DMS 273 (cell line): ENCODE data around the gene SMOC2.
"Not testable (repeated sequence)": the region's sequence is repeated elsewhere in the genome, so short reads cannot be mapped to it uniquely, and the experiment has no call there.

ENCODE experiments used
- DNase-seq: peaks from one replicate; lab custom pipeline; 2025; ENCODE audit not compliant: unreplicated experiment; lab: John Stamatoyannopoulos, UW

Gene SMOC2

DNA sequence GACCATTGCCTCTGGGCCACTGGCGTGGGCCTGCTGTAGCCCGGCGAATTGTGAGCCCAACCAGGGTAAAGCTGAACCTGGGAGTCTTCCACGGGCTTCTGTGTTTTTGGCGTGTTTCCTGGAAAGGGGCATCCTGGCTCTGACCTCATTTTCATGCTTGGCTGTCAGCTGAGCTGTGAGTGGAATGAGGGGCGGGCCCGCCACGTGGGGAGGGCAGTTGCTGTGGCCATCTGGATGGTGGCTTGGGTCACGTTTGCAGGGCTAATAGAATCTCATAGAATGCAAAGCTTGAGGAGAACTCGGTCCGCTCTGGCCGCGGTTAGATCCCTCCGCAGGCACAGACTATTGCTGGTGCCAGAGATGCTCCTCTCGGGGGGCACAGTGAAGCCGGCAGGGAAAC, 263.0 kb downstream of the SMOC2 start:
- no peak for DNase-seq

DNA sequence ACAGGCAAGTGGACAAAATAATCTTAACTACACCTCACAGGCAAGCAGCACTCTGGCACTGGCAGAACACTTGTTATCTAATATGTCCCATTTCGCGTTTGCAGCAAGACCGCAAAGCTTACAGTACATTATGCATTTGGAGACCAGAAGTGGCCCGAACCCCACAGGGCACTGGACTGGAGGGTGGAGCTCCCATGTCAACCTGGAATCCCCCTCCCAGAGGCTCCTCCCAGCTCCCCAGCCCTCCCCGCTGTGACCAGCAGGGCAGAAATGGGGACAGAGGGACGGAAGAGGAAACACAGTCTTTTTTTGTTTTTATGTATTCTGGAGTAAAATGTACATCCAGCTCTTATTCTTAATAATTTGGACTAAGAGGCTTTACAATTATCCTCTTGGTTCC, 263.7 kb downstream of the SMOC2 start:
- no peak for DNase-seq

DNA sequence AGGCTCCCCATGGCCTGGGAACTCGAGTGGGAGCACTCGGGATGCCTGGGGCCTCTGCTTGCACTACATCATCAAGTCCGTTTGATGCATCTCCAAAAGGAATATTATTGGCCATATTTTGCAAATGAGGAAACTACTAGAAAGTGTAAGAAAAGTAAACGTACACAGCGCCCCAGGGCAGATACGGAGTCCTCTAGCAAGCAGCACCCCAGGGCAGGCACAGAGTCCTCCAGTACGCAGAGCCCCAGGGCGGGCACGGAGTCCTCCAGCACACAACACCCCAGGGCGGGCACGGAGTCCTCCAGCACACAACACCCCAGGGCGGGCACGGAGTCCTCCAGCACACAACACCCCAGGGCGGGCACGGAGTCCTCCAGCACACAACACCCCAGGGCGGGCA, 264.3 kb downstream of the SMOC2 start:
- DNase-seq, result not testable (repeated sequence)

DNA sequence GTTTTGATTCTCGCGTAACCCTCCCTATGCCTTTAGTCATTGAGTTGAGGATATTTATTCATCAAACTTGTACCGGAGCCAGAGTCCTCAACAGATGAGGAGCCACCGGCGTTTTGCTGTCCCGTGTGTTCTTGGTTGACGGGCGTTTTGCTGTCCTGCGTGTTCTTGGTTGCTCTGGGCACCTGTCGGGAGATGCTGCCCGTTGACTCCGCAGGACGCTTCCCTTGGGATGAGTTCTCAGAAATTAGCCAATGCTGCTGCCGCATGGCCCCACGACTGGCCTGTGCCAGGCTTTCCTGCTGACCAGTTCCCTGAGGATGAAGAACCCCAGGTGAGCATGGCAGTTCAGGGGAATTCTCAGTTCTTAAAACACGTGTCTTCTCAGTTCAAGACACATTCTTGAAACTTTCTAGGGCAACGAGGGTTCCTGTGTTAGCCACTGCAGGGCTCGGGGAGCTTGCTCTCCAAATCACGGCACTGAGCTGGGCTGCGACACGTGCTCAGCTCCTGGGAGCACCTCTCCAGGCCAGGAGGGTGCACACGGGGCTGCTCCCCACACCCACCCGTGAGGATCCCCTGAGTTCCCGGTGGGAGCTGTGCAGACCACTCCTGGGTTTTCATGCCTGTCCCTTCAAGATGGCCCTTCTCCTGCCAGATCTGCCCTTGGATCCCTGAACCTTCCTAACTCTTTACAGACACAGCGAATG, 265.6 kb downstream of the SMOC2 start:
- no peak for DNase-seq

DNA sequence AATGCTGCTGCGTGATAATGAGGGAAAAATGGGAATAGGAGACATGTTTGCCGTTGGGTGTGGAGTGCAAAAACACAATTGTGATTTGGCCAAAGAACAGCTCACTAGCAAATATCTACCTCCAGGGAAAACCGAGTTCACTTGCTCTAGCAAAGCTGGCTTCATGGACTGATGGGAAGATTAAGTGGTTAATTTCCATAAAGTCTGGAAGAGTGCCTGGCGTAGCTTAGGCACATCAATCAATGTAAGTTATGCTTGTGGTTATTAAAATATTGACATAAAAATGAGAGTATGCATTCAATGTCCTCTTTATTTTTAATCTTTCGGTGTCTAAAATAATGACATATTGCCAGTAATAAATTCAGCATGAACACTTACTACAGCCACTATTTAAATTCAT, 267.5 kb downstream of the SMOC2 start:
- DNase-seq, result peak; percentile 3

DNA sequence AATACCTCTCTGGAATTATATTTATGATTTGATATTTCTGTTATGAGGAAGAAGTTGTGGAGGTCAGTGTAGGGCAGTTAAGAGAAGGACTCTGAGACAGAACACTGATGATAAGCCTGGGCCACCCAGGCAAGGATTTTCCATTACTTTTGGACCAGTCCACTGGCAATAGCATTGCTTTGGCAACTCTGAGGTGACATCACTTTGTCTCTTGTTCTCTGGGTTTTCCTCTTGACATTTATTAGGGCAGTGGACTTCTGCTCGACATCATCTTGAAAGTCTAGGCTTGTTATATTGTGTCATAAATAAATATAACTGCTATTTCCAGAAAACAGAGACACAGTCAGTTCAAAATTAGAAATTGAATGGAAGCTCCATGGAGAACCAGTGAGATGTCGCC, 268.0 kb downstream of the SMOC2 start:
- no peak for DNase-seq

DNA sequence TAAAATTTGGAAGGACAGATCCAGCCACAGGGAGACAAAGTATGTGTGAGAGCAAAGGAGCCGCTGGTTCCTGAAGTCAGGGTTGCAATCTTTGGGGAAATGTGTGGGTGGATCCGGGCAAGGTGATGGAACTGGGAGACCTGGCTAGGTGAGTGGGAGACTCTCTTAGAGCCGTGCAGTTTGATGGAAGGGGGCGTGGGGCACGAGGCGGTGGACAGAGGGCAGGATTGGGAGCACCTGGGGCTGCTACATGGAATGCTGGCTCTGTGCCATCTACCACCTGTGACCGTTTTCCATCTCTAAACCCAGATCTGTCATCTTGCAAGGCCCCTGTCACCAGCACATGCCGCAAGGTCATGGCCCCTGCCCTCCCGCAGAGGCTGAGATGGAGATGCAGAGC, 268.4 kb downstream of the SMOC2 start:
- no peak for DNase-seq

DNA sequence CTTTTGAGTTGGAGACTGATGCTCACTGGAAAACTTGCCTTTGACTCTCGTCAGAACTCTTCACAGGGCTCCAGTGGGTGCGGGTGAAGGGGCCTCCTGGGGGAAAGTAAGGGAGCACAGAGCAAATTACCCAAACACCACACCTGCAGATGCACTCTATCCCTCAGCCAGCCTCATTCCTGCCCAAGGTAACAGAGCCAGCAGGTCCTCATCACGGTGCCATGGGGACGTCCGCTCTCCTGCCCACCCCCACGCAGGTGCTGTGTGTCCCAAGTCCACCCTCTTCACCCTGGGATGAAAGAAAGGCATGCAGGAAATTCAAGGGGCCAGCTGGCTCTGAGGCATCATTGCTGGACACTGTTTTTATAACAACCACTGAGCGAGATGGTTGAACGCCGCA, 269.0 kb downstream of the SMOC2 start:
- DNase-seq, result no peak

DNA sequence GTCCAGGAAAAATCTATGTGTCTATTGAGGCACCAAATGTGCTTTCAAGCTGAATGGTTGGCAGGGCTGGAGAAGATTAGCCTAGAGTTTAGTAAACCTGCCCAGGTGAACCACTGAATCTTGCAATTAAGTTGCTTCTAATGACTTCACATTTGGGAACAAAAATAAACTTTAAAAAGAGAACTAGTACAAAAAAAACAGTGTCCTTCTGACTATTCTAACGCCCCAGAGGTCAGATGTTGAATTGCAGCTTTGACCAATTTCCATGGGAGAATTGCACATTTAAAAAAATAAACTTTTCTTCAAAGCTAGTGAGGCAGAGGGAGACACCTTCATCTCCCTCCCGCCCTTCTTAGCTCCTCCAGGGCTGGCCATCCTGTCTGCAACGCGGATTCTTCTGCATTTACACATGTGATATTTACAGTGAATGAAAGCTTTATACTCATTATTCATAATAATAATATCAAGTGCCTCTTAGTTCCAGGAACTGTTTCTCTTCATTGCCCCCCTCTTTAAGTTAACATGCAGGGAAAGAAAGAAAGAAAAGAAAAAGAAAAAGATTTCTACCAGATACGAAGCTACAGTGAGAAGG, 270.2 kb downstream of the SMOC2 start:
- DNase-seq, result peak; percentile 31

DNA sequence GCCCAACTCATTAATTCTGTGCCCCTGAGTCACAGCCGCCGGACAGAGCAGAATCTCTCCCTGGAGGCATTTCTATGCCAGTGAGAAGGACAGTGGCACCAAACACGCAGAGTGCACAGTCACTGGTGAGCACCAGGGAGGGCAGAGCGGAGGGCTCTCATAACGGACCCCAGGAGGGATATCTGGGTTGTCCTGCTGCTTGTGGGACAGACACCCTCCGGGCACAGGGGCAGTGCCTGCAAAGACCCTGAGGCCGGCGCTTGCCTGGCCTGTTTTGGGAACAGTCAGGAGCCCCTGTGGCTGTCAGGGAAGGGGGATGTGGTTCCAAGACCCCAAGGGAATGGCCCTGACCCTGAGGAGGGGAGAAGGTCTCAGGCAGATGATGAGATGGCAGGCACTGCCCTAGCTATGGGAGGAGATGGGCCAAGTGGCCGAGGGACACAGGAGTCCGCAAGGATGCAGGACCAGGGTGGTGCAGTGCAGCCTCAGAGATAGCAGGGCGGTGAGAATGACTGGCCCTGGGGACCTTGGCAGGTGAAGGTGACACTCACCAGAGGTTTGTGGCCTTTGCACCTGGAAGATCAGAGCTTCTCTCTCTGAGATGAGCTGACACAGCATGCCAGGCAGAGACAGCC, 270.8 kb downstream of the SMOC2 start:
- DNase-seq, result no peak

DNA sequence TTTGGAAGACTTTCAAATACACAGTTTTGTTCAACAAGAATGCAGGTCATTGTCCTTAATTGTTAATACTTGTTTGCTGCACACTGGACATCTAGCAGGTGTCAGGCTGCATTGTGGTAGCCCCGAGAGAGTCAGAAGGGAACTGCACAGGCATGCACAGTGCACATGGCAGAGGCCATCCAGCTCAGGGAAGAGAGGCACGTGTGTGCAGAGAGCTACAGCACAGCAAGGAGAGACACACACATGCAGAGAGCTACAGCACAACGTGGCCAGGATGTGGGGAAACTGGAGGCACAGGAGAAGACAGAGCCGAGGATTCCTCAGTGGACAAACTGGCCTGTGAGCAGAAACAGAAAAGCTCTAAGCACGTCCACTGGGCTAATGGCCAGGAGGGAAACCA, 272.0 kb downstream of the SMOC2 start:
- no peak for DNase-seq

DNA sequence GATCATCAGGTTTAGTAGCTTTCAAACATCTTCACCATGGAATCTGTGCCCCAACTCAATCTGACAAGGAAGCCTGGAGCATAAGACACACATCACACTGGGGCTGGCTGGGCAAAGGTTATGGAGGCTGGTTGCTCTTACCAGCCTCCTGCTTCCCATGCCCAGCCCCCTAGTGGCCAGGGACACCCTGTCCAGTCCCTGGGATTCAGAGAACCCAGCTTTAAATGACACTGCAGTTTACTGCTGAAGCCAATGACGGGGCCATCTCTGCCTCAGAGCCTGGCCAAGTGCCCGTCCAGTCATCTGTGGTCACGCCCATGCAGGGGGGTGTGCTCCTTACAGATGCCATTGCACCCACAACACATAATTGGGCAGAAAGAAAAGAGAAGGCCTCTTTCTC, 272.9 kb downstream of the SMOC2 start:
- DNase-seq, result peak; percentile 18

DNA sequence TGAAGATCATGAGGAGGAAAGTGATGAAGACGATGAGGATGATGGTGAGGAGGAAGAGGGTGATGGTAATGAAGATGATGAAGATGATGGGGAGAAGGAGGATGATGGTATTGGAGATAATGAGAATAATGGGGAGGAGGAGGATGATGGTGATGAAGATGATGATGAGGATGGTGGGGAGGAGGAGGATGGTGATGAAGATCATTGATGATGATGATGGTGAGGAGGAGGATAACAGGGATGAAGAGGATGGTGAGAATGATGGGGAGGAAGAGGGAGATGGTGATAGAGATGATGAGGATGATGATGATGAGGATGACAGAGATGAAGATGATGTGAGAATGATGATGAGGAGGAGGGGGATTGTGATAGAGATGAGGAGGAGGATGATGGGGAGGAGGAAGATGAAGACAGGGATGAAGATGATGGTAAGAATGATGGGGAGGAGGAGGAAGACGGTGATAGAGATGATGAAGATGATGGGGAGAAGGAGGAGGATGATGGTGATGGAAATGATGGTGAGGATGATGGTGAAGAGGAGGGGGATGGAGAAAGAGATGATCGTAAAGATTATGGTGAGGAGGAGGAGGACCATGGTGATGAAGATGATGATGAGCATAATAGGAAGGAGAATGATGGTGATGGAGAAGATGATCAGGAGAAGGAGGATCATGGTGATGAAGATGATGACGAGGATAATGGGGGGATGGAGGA, 273.7 kb downstream of the SMOC2 start:
- no peak for DNase-seq

DNA sequence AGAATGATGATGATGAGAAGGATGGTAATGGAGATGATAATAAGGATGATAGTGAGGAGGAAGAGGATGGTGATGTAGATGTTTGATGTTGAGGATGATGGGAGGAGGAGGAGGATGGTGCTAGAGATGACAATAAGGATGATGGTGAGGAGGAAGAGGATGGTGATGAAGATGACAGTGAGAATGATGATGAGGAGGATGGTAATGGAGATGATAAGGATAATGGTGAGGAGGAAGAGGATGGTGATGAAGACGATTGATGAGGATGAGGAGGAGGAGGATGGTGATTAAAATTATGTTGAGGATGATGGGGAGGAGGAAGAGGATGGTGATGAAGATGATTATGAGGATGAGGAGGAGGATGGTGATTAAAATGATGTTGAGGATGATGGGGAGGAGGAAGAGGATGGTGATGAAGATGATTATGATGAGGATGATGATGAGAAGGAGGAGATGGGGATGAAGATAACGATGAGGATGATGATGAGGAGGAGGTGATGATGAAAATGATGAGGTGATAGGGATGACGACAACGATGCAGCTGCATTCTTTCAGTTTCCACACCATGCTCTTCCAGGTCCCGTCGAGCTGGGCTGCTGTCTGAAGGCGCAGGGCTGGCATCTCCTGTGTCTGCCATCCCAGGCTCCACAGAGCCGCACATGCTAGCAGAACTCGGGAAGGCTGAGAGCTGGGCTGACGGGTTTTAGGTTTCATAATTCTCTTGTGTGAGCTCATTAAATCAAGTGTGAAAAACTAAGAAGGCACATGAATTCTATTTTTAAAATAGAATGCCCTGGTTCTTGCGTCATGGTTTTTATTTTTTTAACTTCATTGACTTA, 274.9 kb downstream of the SMOC2 start:
- no peak for DNase-seq

DNA sequence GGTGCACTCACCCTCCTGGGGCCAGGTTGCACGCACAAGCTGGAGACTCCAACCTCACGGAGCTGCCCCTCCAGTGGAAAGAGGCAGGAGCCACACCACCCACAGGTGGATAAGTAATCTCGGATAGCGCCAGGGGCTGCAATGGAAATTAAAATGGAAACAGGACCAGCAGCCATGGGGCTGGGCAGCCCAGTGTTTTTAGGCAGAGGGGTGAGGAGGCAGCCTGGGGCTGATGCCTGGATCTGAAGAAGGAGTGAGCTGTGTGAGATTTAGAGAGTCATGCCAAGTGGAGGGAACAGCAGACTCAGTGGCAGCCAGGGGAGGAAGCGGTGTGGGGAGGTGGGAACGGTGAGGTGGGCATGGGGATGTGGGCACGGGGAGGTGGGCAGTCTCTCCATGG, 275.6 kb downstream of the SMOC2 start:
- no peak for DNase-seq

DNA sequence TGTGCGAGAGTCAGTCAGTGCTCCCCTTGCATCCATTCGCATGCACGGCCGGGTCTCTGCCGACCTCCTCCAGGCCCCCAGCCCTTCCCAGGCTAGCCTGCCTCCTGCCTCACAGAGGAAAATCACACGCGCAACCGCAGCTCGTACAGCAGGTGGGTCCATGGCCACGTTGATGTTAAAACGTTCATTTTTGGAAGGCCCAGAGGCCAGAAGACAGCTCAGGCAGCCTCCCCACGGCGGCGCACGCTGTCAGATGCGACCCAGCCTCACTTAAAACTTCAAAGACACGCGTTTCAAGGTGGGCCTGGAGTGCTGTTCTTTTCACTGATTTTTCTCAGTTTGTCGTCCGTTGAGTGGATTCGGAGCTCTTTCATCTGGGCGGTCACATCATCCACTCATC, 276.5 kb downstream of the SMOC2 start:
- no peak for DNase-seq
